HG03460 (cell line): Measurements from ENCODE around the gene ANKRD63.

Experiments used
- ATAC-seq: cut with Tn5 transposase; IDR thresholded peaks from one replicate; pipeline ENCODE4 v1.9.1; 2021; ENCODE audit not compliant: unreplicated experiment

Gene ANKRD63

DNA sequence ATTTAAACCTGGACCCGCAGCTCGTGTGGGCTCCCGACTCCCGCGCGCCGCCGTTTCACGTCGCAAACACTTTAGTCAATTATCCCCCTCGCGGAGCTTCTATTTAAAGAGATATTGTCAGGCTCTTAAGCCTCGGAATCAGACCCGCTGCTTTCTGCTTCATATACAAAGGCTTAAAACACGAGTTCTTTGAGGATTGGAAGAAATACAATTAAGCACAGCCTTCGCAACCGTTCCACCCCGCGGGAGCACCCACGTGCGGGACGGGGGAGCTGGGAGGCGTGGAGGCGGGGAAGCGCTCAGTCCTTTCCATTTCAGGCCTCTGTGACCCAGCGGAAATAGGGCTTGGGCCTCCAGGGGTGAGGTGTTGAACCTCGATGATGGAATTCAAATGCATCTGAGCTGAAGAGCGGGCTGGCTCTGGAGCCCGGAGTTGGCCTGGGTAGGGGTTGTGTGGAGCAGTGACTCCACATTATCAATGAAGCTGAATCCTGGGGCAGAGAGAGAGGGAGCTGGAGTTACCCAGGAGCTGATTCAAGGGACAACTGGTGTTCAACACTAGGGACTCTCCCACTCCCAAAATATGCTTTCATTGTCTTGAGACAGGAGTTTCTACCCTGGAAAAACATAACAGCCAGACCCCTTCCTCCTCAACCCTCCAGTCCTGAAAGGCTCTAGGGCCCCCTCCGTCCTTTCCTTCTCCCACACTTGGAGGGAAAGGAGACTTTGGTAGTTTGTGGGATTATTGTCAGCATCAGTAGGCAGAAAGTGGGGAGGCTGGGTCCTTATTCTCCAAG, 2.4 kb downstream of the ANKRD63 start:
- no peak for ATAC-seq

GRCh38 chr15:40279437-40280141, 3.3 kb downstream of the ANKRD63 start:
- ATAC-seq = no peak

- no peak for ATAC-seq
Observed at GRCh38 chr15:40278026-40278425, 4.8 kb downstream of the ANKRD63 start.

DNA sequence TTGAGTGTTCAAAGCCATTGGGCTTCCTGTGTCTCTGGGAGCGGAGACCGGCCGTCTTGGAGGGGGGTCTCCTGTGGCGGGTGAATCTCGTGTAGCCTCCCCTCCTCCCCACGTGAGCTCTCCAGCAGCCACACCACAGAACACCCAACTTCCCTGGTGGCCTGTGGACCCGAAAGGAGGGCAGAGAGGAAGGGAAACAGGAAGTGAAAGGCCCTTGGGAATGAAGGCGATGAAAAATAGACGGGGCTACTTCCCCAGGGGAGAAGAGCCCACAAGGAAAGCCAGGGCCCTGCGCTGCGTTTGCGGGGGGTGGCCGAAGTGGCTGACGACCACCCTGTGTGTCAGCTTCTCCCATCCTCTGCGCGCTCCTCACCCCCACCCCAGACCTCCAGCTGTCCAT, 5.4 kb downstream of the ANKRD63 start:
- no peak for ATAC-seq

- ATAC-seq = no peak
Observed at GRCh38 chr15:40276927-40277326, 5.9 kb downstream of the ANKRD63 start.

DNA sequence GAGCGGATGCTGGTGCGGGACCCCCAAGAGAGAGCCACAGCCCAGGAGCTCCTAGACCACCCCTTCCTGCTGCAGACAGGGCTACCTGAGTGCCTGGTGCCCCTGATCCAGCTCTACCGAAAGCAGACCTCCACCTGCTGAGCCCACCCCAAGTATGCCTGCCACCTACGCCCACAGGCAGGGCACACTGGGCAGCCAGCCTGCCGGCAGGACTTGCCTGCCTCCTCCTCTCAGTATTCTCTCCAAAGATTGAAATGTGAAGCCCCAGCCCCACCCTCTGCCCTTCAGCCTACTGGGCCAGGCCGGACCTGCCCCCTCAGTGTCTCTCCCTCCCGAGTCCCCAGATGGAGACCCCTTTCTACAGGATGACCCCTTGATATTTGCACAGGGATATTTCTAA, 6.9 kb downstream of the ANKRD63 start:
- no peak for ATAC-seq

DNA sequence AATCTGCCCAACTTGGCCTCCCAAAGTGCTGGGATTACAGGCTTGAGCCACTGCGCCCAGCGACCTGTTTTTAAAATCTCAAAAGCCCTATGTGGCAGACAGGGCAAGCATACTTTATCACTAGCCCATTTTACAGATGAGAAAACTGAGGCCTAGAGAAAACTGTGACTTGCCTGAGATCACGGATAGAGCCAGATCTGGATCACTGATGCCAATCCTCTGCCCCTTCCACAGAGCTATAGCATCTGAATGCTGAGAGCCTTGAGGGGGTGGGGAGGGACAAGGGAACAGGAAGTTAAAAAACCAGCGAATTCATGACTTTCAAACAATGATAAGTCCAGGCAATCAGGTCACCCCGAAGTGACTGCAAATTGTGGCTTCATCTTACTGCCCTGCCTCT, 7.3 kb downstream of the ANKRD63 start:
- ATAC-seq = no peak

- no peak for ATAC-seq
Observed at GRCh38 chr15:40274350-40275274, 8.3 kb downstream of the ANKRD63 start.

DNA sequence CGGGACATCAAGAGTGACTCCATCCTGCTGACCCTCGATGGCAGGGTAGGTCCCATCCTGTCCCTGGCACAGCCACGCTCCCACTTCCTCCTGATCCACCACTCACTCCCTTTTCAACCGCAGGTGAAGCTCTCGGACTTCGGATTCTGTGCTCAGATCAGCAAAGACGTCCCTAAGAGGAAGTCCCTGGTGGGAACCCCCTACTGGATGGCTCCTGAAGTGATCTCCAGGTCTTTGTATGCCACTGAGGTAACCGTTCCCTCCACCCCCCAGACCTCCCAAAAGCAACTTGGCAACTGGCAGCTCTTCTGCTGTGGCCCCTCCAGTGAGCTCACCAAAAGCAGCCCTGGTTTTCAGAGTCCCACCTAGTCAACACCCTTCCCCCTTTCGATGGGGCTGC, 9.4 kb downstream of the ANKRD63 start:
- no peak for ATAC-seq

DNA sequence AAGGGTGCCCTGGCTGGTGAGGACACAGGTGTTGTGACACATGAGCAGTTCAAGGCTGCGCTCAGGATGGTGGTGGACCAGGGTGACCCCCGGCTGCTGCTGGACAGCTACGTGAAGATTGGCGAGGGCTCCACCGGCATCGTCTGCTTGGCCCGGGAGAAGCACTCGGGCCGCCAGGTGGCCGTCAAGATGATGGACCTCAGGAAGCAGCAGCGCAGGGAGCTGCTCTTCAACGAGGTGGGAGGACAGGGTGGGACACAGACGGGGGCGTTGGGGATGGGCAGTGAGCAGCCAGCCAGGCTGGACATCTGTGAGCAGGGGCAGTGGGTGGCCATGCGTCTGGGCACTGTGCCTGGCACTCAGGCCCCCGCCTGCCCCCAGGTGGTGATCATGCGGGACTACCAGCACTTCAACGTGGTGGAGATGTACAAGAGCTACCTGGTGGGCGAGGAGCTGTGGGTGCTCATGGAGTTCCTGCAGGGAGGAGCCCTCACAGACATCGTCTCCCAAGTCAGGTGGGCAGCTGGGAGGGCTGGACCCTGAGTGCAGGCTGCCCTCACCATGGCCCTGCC, 10.3 kb downstream of the ANKRD63 start:
- ATAC-seq = no peak

DNA sequence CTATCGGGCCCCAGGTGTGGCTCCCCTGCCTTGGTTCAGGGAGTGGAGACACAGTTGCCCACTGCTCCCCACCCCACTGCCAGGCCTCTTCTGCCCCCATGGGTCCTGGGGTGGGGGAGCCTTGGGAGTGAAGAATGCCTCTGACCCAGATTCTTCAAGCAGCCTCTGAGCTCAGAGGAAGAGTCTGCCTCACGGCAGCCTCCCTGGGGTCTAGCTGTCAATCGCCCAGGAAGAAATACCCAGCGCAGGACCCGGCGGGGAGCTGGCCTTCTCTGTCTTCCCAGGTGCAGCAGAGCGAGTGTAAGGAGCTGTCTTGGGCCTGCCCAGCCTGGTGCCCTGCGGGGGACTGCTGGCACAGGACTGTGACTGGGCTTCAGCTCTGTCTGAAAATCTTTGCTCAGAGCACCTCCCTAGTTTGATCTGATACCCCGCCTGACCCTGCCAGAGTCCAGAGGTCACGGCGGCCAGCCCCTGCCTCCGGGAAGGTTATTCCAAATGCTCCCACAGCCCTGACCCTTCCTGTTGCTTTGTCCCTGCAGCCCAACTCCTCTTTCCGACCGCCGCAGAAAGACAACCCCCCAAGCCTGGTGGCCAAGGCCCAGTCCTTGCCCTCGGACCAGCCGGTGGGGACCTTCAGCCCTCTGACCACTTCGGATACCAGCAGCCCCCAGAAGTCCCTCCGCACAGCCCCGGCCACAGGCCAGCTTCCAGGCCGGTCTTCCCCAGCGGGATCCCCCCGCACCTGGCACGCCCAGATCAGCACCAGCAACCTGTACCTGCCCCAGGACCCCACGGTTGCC, 11.0 kb downstream of the ANKRD63 start:
- ATAC-seq = no peak

GRCh38 chr15:40270246-40270995, 12.4 kb downstream of the ANKRD63 start:
- ATAC-seq = no peak

- ATAC-seq = no peak
Observed at GRCh38 chr15:40269604-40270003, 13.3 kb downstream of the ANKRD63 start.

DNA sequence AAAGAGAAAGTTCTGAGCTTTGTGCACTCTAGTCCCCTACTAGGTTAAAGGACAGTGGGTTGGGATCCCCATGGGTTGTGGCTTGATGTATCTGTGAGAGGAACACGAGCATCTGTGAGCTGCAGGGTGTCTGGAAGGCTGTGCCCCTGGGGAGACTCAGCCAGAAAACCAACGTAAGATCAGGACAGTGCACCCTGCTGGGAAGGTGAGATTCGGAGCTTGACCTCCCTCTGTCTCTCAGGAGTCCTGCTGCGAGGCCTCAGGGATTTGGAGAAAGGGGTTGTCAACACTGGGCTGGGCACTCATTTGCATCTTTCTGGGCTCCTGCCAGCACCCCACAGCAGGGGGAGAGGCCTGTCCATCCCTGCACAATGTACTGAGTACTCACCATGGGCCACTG, 15.2 kb downstream of the ANKRD63 start:
- ATAC-seq = no peak

DNA sequence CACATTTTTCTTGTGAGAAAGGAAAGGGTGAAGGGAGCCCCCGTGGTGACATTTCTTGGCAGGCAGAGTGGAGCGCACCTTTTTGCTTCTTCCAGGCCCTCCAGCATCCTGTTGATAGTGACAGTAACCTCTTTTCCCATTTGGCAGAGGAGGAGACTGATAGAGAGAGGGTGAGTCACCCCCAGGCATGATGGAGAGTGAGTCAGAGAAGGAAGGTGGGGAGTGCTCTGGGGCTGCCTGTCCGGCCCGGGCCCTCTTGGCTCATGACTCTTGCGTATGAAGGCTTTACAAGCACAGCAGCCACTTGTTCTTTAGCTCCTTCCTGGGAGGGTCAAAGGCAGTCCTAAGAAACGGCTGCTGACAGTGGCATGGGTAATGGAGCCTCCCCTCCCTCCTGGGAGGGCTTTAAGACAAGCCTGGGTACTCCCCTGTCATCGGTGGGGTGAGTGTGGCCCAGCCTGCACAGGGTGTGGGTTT, 16.0 kb downstream of the ANKRD63 start:
- ATAC-seq = no peak

DNA sequence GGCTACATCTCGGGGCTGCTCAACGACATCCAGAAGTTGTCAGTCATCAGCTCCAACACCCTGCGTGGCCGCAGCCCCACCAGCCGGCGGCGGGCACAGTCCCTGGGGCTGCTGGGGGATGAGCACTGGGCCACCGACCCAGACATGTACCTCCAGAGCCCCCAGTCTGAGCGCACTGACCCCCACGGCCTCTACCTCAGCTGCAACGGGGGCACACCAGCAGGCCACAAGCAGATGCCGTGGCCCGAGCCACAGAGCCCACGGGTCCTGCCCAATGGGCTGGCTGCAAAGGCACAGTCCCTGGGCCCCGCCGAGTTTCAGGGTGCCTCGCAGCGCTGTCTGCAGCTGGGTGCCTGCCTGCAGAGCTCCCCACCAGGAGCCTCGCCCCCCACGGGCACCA, 17.0 kb downstream of the ANKRD63 start:
- ATAC-seq = no peak

- no peak for ATAC-seq
Observed at GRCh38 chr15:40265355-40265754, 17.5 kb downstream of the ANKRD63 start.

DNA sequence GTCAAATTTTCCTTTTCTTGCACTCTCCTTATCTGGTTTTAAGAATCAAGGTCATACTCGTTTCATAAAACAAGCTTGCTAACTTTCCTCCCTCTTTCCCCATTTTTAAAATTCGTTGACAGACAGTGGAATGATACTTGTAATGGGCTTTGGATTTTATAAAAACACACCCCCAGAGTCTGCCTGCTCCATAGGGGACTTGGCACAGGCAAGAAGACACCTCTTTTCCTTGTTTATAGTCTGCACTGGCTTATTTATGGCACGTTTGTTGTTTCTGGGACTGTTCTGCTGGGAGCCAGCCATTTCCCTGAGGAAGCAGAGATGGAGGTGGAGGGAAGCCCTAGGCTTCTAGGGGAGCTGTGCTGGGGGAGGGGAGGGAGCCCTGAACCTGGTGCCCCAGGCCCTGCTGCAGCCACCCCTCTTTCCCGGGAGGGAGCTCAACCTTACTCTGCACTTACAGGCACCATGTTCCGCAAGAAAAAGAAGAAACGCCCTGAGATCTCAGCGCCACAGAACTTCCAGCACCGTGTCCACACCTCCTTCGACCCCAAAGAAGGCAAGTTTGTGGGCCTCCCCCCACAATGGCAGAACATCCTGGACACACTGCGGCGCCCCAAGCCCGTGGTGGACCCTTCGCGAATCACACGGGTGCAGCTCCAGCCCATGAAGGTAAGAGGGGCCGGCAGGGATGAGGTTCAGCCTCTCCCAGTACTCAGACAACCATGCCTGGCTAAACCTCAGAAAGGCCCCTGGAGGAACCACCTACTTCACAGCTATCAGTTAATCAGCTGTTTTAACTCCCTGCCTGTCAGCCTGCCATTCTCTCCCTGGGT, 18.3 kb downstream of the ANKRD63 start:
- no peak for ATAC-seq
